Liver (tissue), 3 donors: Measurements from ENCODE around the gene DESI1.

Experiments used
- HNF4G ChIP-seq: IDR thresholded peaks from 2 replicates; pipeline ENCODE4 v1.6.1; 2016; ENCODE audit warnings: antibody characterized with exemption
- SP1 ChIP-seq: IDR thresholded peaks from 2 replicates; pipeline ENCODE4 v1.6.1; 2018; ENCODE audit warnings: antibody characterized with exemption, mild to moderate bottlenecking
- TAF1 ChIP-seq: conservative IDR thresholded peaks from 2 replicates; pipeline ENCODE4 v1.6.1; 2016; ENCODE audit warnings: antibody characterized with exemption, mild to moderate bottlenecking
- TF ChIP-seq, protein P1 (sequence below): fragments of 150-350 bp; IDR thresholded peaks from 2 replicates; pipeline ENCODE4 v1.5.1; 2017; ENCODE audit warnings: improper control_type of control experiment, low read depth, low read length; ENCODE audit not compliant: missing input control
- TF ChIP-seq, protein P2 (sequence below): IDR thresholded peaks from 2 replicates; pipeline ENCODE4 v1.6.1; 2016; ENCODE audit warnings: antibody characterized with exemption, mild to moderate bottlenecking
- TF ChIP-seq, protein P3 (sequence below): IDR thresholded peaks from 2 replicates; pipeline ENCODE4 v1.6.1; 2016; ENCODE audit warnings: antibody characterized with exemption
- TF ChIP-seq, protein P4 (sequence below): IDR thresholded peaks from 2 replicates; pipeline ENCODE4 v1.6.1; 2016; ENCODE audit warnings: antibody characterized with exemption
- TF ChIP-seq, protein P5 (sequence below): IDR thresholded peaks from 2 replicates; pipeline ENCODE4 v1.6.1; 2016; ENCODE audit warnings: antibody characterized with exemption
- donor health status: healthy.
- donor health status: healthy.

DNA sequence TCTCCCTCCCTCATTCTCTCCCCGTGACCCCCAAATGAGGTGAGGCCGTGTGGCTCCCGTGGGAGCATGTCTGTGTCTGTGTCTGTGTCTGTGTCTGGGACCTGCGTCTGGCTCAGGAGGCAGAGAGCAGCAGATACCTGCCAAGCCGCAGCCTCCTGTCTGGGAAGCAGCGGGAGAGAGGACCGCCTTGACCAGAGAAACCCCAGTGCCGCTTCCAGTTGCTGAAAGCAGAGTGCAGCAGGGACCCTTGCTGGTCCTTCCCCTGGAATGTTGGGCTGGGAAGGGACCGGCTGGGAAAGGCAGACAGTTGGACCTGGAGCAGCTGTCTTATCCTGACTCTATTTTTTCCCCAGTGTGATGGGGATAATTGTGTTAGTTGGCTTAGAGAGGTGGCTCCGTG is 59.5 kb downstream of the DESI1 start:
- TF ChIP-seq, protein P1, sequence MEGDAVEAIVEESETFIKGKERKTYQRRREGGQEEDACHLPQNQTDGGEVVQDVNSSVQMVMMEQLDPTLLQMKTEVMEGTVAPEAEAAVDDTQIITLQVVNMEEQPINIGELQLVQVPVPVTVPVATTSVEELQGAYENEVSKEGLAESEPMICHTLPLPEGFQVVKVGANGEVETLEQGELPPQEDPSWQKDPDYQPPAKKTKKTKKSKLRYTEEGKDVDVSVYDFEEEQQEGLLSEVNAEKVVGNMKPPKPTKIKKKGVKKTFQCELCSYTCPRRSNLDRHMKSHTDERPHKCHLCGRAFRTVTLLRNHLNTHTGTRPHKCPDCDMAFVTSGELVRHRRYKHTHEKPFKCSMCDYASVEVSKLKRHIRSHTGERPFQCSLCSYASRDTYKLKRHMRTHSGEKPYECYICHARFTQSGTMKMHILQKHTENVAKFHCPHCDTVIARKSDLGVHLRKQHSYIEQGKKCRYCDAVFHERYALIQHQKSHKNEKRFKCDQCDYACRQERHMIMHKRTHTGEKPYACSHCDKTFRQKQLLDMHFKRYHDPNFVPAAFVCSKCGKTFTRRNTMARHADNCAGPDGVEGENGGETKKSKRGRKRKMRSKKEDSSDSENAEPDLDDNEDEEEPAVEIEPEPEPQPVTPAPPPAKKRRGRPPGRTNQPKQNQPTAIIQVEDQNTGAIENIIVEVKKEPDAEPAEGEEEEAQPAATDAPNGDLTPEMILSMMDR, result no peak
- TF ChIP-seq, protein P2, sequence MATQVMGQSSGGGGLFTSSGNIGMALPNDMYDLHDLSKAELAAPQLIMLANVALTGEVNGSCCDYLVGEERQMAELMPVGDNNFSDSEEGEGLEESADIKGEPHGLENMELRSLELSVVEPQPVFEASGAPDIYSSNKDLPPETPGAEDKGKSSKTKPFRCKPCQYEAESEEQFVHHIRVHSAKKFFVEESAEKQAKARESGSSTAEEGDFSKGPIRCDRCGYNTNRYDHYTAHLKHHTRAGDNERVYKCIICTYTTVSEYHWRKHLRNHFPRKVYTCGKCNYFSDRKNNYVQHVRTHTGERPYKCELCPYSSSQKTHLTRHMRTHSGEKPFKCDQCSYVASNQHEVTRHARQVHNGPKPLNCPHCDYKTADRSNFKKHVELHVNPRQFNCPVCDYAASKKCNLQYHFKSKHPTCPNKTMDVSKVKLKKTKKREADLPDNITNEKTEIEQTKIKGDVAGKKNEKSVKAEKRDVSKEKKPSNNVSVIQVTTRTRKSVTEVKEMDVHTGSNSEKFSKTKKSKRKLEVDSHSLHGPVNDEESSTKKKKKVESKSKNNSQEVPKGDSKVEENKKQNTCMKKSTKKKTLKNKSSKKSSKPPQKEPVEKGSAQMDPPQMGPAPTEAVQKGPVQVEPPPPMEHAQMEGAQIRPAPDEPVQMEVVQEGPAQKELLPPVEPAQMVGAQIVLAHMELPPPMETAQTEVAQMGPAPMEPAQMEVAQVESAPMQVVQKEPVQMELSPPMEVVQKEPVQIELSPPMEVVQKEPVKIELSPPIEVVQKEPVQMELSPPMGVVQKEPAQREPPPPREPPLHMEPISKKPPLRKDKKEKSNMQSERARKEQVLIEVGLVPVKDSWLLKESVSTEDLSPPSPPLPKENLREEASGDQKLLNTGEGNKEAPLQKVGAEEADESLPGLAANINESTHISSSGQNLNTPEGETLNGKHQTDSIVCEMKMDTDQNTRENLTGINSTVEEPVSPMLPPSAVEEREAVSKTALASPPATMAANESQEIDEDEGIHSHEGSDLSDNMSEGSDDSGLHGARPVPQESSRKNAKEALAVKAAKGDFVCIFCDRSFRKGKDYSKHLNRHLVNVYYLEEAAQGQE, result no peak
- TF ChIP-seq, protein P3, sequence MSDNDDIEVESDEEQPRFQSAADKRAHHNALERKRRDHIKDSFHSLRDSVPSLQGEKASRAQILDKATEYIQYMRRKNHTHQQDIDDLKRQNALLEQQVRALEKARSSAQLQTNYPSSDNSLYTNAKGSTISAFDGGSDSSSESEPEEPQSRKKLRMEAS, result no peak
- TF ChIP-seq, protein P4, sequence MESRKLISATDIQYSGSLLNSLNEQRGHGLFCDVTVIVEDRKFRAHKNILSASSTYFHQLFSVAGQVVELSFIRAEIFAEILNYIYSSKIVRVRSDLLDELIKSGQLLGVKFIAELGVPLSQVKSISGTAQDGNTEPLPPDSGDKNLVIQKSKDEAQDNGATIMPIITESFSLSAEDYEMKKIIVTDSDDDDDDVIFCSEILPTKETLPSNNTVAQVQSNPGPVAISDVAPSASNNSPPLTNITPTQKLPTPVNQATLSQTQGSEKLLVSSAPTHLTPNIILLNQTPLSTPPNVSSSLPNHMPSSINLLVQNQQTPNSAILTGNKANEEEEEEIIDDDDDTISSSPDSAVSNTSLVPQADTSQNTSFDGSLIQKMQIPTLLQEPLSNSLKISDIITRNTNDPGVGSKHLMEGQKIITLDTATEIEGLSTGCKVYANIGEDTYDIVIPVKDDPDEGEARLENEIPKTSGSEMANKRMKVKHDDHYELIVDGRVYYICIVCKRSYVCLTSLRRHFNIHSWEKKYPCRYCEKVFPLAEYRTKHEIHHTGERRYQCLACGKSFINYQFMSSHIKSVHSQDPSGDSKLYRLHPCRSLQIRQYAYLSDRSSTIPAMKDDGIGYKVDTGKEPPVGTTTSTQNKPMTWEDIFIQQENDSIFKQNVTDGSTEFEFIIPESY, result no peak
- TF ChIP-seq TAF1 (no peak), SP1 (no peak), HNF4G (no peak)
- TF ChIP-seq, protein P5, sequence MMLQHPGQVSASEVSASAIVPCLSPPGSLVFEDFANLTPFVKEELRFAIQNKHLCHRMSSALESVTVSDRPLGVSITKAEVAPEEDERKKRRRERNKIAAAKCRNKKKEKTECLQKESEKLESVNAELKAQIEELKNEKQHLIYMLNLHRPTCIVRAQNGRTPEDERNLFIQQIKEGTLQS, result no peak
